ENCODE measurements around the gene AHCYL1.

- no peak for TF ChIP-seq CTCF (IDR thresholded peaks at IDR 0.05)
- no peak for TF ChIP-seq POLR2A (IDR thresholded peaks at IDR 0.05)
These were observed 49.1 kb upstream of the AHCYL1 start for GRCh38 chr1:109935451-109935900.
